ENCODE results near the gene KCND3. TPM values are rescaled to one million over a fixed set of nuclear protein-coding genes. Genes with fewer than 3 reads are reported as not detected.

KCND3 gene
- total RNA-seq, 1 experiment from 2014 or later: not detected

GRCh38 chr1:111731956-111732355, 257.5 kb downstream of the KCND3 start:
- no peak for DNase-seq (ENCODE audit: low spot score)

- no peak for DNase-seq (ENCODE audit: low spot score)
Observed at GRCh38 chr1:111730706-111731105, 258.8 kb downstream of the KCND3 start.

GRCh38 chr1:111729946-111730681, 259.4 kb downstream of the KCND3 start:
- no peak for DNase-seq (ENCODE audit: low spot score)

- no peak for DNase-seq (ENCODE audit: low spot score)
Observed at GRCh38 chr1:111729271-111729921, 260.1 kb downstream of the KCND3 start.

GRCh38 chr1:111727056-111727455, 262.4 kb downstream of the KCND3 start:
- DNase-seq (ENCODE audit: low spot score): no peak

- no peak for DNase-seq (ENCODE audit: low spot score)
Observed at GRCh38 chr1:111725192-111725591, 264.3 kb downstream of the KCND3 start.

GRCh38 chr1:111723871-111724270, 265.6 kb downstream of the KCND3 start:
- no peak for DNase-seq (ENCODE audit: low spot score)

GRCh38 chr1:111723091-111723806, 266.2 kb downstream of the KCND3 start:
- DNase-seq (ENCODE audit: low spot score): no peak

GRCh38 chr1:111720977-111721786, 268.3 kb downstream of the KCND3 start:
- no peak for DNase-seq (ENCODE audit: low spot score)

Small RNA genes within 50 kb of the gene (small RNA-seq; reads per million reads assigned to genes)
- not detected for gene INKA2

Other genes with a start within 250 kb of the KCND3 start
- 18.5 and 24.1 TPM in 2 replicates for gene DDX20, start 233.8 kb downstream of the KCND3 start, total RNA-seq (2014; rRNA removed; shearing (Covaris generic))

All from HT-29 (cell line).